Vagina (tissue), 2 donors: ENCODE results near the gene MYO1E. TPM values are rescaled to one million over a fixed set of nuclear protein-coding genes. Genes with fewer than 3 reads are reported as not detected.

Source experiments
- DNase-seq, 2 donors: peaks; one replicate each; pipeline ENCODE4 v3.0.0-alpha.2; 2017; ENCODE audit errors: extremely low spot score in 2 of 2
- H3K27ac ChIP-seq: fragments of 200-600 bp; sonication (generic); one replicate; pipeline ENCODE4 v1.5.1; 2019
- H3K27me3 ChIP-seq: fragments of 200-600 bp; sonication (generic); one replicate; pipeline ENCODE4 v1.5.1; 2019
- H3K36me3 ChIP-seq, 2 donors: fragments of 200-600 bp; sonication (generic); one replicate each; pipeline ENCODE4 v1.5.1; 2017 to 2019
- H3K4me1 ChIP-seq: fragments of 200-600 bp; sonication (generic); one replicate; pipeline ENCODE4 v1.5.1; 2019
- H3K4me3 ChIP-seq, 2 donors: fragments of 200-600 bp; sonication (generic); 1 replicate in 1 of 2; 2 replicates in 1 of 2; pipeline ENCODE4 v1.5.1; 2016 to 2019
- H3K9me3 ChIP-seq: fragments of 200-600 bp; sonication (generic); one replicate; pipeline ENCODE4 v1.5.1; 2019
- CTCF ChIP-seq, 3 experiments: fragments of 450-650 bp in 2 of 3; fragments of 200-600 bp in 1 of 3; sonication (generic) in 1 of 3; IDR thresholded peaks; one replicate each; pipeline ENCODE4 v1.5.1; 2017 to 2019; ENCODE audit warnings: antibody characterized with exemption in 3 of 3, mild to moderate bottlenecking in 2 of 3, moderate library complexity in 2 of 3
- POLR2A ChIP-seq, 2 donors: fragments of 450-650 bp; IDR thresholded peaks; one replicate each; pipeline ENCODE4 v1.6.1; 2017; ENCODE audit warnings: antibody characterized with exemption in 2 of 2, mild to moderate bottlenecking in 2 of 2, moderate library complexity in 2 of 2
- POLR2AphosphoS5 ChIP-seq, 2 donors: sonication (generic); formaldehyde crosslinking; IDR thresholded peaks; one replicate each; pipeline ENCODE4 v1.9.0; 2017; ENCODE audit warnings: antibody characterized with exemption in 2 of 2, mild to moderate bottlenecking in 2 of 2, low read depth in 1 of 2; ENCODE audit not compliant: insufficient read depth in 1 of 2
- intact Hi-C: fragments of 100-400 bp; cut with DNase I; formaldehyde crosslinking; loops from one replicate; pipeline ENCODE4 v1.15.1; 2023
- total RNA-seq: library from RNA; depleted of rRNA; stranded (reverse); fragments of >200 nt; gene quantifications from one replicate; pipeline ENCODE4 v1.2.3, GENCODE V29; 2016

Gene MYO1E
- total RNA-seq, 1 donor from 2014 or later = 16.9 TPM

GRCh38 chr15:59298854-59299250, 73.8 kb downstream of the MYO1E start:
- Histone ChIP-seq H3K27ac (no peak overlapping the region), H3K36me3 (no peaks in the 10 kb centered on the region), H3K4me3 (no peak overlapping the region), H3K4me1 (peaks cover 46% of the 10 kb centered on the region), H3K27me3 (no peaks in the 10 kb centered on the region), H3K9me3 (no peaks in the 10 kb centered on the region)
- DNase-seq = no peak
- no peak for TF ChIP-seq CTCF (IDR thresholded peaks at IDR 0.05)
- TF ChIP-seq POLR2AphosphoS5 (IDR thresholded peaks at IDR 0.05; ENCODE audit: insufficient read depth in 1 of 2, low read depth in 1 of 2) = no peak
- no peak for TF ChIP-seq POLR2A (IDR thresholded peaks at IDR 0.05)
- intact Hi-C loops = loop anchor here (10.0 kb wide), 1 partner anchor 76 kb away; the partner anchor contains the start of gene MYO1E

- H3K9me3 ChIP-seq = no peaks in the 10 kb centered on the region
- no peaks in the 10 kb centered on the region for H3K27me3 ChIP-seq
- H3K4me3 ChIP-seq = no peak overlapping the region
- H3K27ac ChIP-seq = no peak overlapping the region
- intact Hi-C loops = loop anchor here (10.0 kb wide), 1 partner anchor 76 kb away; the partner anchor contains the start of gene MYO1E
- TF ChIP-seq CTCF (IDR thresholded peaks at IDR 0.05) = no peak
- no peak for TF ChIP-seq POLR2A (IDR thresholded peaks at IDR 0.05)
- TF ChIP-seq POLR2AphosphoS5 (IDR thresholded peaks at IDR 0.05; ENCODE audit: insufficient read depth in 1 of 2, low read depth in 1 of 2) = no peak
- no peaks in the 10 kb centered on the region for H3K36me3 ChIP-seq
- peaks cover 50% of the 10 kb centered on the region for H3K4me1 ChIP-seq
- no peak for DNase-seq
Measured at GRCh38 chr15:59298225-59298853, 74.3 kb downstream of the MYO1E start.

- Histone ChIP-seq H3K9me3 (no peaks in the 10 kb centered on the region), H3K27me3 (no peaks in the 10 kb centered on the region), H3K36me3 (no peaks in the 10 kb centered on the region), H3K4me3 (no peak overlapping the region), H3K4me1 (peaks cover 50% of the 10 kb centered on the region), H3K27ac (peak overlapping the region; percentile 87)
- no peak for DNase-seq
- TF ChIP-seq POLR2A (IDR thresholded peaks at IDR 0.05) = no peak
- TF ChIP-seq POLR2AphosphoS5 (IDR thresholded peaks at IDR 0.05; ENCODE audit: insufficient read depth in 1 of 2, low read depth in 1 of 2) = no peak
- no peak for TF ChIP-seq CTCF (IDR thresholded peaks at IDR 0.05)
- intact Hi-C loops = loop anchor here (10.0 kb wide), 1 partner anchor 79 kb away; the partner anchor contains the start of gene MYO1E
Measured at GRCh38 chr15:59296181-59296617, 76.5 kb downstream of the MYO1E start.

GRCh38 chr15:59295261-59296001, 77.2 kb downstream of the MYO1E start:
- no peaks in the 10 kb centered on the region for H3K9me3 ChIP-seq
- intact Hi-C loops = loop anchor here (10.0 kb wide), 1 partner anchor 79 kb away; the partner anchor contains the start of gene MYO1E
- no peak for DNase-seq
- peaks cover 43% of the 10 kb centered on the region for H3K4me1 ChIP-seq
- no peak for TF ChIP-seq CTCF (IDR thresholded peaks at IDR 0.05)
- TF ChIP-seq POLR2A (IDR thresholded peaks at IDR 0.05) = no peak
- no peak for TF ChIP-seq POLR2AphosphoS5 (IDR thresholded peaks at IDR 0.05; ENCODE audit: insufficient read depth in 1 of 2, low read depth in 1 of 2)
- H3K27ac ChIP-seq = peak overlapping the region; percentile 87
- H3K36me3 ChIP-seq = no peaks in the 10 kb centered on the region
- no peak overlapping the region for H3K4me3 ChIP-seq
- no peaks in the 10 kb centered on the region for H3K27me3 ChIP-seq
